GM19328 (cell line): ENCODE results near the gene ZNF471.

ENCODE experiments used
- ATAC-seq: cut with Tn5 transposase; IDR thresholded peaks from one replicate; pipeline ENCODE4 v1.9.1; 2021; ENCODE audit warnings: mild to moderate bottlenecking, moderate library complexity; ENCODE audit not compliant: unreplicated experiment

Gene ZNF471

GRCh38 chr19:56572589-56572988 lies 64.9 kb downstream of the ZNF471 start:
- no peak for ATAC-seq

- no peak for ATAC-seq
Observed at GRCh38 chr19:56573914-56574313, 66.3 kb downstream of the ZNF471 start.

DNA sequence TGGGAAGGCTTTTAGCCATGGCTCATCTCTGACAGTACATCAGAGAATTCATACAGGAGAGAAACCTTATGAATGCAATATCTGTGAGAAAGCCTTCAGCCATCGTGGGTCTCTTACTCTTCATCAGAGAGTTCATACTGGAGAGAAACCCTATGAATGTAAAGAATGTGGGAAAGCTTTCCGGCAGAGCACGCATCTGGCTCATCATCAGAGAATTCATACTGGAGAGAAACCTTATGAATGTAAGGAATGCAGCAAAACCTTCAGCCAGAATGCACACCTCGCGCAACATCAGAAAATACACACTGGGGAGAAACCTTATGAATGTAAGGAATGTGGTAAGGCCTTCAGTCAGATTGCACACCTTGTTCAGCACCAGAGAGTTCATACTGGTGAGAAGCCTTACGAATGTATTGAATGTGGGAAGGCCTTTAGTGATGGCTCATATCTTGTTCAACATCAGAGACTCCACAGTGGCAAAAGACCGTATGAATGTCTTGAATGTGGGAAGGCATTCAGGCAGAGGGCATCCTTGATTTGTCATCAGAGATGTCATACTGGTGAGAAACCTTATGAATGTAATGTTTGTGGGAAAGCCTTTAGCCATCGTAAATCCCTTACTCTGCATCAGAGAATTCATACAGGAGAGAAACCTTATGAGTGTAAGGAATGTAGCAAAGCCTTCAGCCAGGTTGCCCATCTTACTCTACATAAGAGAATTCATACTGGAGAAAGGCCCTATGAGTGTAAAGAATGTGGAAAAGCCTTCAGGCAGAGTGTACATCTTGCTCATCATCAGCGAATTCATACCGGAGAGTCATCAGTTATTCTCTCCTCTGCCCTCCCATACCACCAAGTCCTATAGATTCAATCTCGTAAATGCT lies 70.3 kb downstream of the ZNF471 start:
- ATAC-seq, result no peak
